PC-9 (cell line): ENCODE results near the gene IGFBP4.

Experiments used
- EZH2 ChIP-seq: fragments of 200-600 bp; sonication (generic); IDR thresholded peaks from 2 replicates; pipeline ENCODE4 v1.8.0; 2017; ENCODE audit warnings: antibody characterized with exemption, low read depth
- TF ChIP-seq, protein P1 (sequence below): fragments of 200-600 bp; sonication (generic); conservative IDR thresholded peaks from 2 replicates; pipeline ENCODE4 v1.6.1; 2017; ENCODE audit warnings: mixed run types, antibody characterized with exemption, mild to moderate bottlenecking, moderate library complexity

DNA sequence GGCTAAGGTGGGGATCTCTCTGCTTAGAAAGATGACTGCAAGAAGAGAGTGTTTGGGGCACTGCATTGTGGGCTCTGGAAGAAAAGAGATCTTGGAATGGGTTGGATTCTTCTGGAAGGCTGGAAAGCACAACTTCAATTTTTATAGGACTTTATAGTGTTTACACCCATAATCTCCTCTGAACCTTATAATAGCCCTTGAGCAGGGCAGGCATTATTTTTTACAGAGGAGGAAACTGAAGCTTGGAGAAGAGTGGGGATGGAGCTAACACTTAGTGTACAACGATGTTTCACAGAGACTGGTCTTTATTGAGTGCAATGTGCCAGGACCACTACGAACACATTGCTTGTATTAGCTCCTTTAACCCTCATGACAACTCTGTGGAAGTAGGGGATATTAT lies 47.7 kb downstream of the IGFBP4 start:
- TF ChIP-seq, protein P1, sequence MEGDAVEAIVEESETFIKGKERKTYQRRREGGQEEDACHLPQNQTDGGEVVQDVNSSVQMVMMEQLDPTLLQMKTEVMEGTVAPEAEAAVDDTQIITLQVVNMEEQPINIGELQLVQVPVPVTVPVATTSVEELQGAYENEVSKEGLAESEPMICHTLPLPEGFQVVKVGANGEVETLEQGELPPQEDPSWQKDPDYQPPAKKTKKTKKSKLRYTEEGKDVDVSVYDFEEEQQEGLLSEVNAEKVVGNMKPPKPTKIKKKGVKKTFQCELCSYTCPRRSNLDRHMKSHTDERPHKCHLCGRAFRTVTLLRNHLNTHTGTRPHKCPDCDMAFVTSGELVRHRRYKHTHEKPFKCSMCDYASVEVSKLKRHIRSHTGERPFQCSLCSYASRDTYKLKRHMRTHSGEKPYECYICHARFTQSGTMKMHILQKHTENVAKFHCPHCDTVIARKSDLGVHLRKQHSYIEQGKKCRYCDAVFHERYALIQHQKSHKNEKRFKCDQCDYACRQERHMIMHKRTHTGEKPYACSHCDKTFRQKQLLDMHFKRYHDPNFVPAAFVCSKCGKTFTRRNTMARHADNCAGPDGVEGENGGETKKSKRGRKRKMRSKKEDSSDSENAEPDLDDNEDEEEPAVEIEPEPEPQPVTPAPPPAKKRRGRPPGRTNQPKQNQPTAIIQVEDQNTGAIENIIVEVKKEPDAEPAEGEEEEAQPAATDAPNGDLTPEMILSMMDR, result no peak
- no peak for TF ChIP-seq EZH2
